Measurements from ENCODE around the gene METTL9.
"Not testable (repeated sequence)": the region's sequence is repeated elsewhere in the genome, so short reads cannot be mapped to it uniquely, and the experiment has no call there.

DNA sequence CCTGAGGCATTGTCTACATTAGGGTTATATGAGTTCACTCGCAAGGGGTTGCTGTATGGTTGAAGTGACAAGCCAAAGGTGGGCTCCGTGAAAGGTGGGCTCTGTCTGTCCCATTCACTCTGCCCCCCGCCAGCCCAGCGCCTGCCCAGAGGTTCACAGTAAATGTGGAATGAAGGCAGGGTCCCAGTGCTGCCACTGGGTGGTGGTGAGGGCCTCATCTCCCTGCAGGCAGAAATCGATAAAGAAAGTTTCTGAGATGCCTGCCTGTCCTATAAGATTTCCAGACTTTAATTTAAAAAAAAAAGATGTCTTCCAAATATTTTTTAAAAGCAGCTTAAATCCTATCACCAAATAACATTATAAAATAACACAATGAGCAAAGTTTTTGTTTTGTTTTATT lies 48.9 kb upstream of the METTL9 start:
- TF ChIP-seq EZH2 (IDR thresholded peaks at IDR 0.05); POLR2AphosphoS5 (IDR thresholded peaks at IDR 0.05; ENCODE audit: low read depth, low read length); EZH2phosphoT487 (IDR thresholded peaks at IDR 0.05; ENCODE audit: borderline replicate concordance); YY1 (IDR thresholded peaks at IDR 0.05; ENCODE audit: extremely low read depth, insufficient replicate concordance, low read depth, low read length); POLR2A (IDR thresholded peaks at IDR 0.05; ENCODE audit: borderline replicate concordance, extremely low read depth, insufficient read depth, insufficient read length); FOSL1 (IDR thresholded peaks at IDR 0.05; ENCODE audit: low read depth); ZFX (IDR thresholded peaks at IDR 0.05); SIN3A (IDR thresholded peaks at IDR 0.05; ENCODE audit: low read depth); REST (IDR thresholded peaks at IDR 0.05; ENCODE audit: low read depth); CBX3 (IDR thresholded peaks at IDR 0.05; ENCODE audit: low read depth): not testable (repeated sequence)
- TF ChIP-seq, protein P1, sequence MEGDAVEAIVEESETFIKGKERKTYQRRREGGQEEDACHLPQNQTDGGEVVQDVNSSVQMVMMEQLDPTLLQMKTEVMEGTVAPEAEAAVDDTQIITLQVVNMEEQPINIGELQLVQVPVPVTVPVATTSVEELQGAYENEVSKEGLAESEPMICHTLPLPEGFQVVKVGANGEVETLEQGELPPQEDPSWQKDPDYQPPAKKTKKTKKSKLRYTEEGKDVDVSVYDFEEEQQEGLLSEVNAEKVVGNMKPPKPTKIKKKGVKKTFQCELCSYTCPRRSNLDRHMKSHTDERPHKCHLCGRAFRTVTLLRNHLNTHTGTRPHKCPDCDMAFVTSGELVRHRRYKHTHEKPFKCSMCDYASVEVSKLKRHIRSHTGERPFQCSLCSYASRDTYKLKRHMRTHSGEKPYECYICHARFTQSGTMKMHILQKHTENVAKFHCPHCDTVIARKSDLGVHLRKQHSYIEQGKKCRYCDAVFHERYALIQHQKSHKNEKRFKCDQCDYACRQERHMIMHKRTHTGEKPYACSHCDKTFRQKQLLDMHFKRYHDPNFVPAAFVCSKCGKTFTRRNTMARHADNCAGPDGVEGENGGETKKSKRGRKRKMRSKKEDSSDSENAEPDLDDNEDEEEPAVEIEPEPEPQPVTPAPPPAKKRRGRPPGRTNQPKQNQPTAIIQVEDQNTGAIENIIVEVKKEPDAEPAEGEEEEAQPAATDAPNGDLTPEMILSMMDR (IDR thresholded peaks at IDR 0.05 in 2 of 3, conservative IDR thresholded peaks at IDR 0.05 in 1 of 3; ENCODE audit: borderline replicate concordance in 1 of 3, insufficient read depth in 1 of 3, low read depth in 2 of 3, low read length in 2 of 3) = not testable (repeated sequence)
- TF ChIP-seq, protein P2, sequence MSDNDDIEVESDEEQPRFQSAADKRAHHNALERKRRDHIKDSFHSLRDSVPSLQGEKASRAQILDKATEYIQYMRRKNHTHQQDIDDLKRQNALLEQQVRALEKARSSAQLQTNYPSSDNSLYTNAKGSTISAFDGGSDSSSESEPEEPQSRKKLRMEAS (IDR thresholded peaks at IDR 0.05) = not testable (repeated sequence)
